ENCODE results near the gene ADGRG6.

DNA sequence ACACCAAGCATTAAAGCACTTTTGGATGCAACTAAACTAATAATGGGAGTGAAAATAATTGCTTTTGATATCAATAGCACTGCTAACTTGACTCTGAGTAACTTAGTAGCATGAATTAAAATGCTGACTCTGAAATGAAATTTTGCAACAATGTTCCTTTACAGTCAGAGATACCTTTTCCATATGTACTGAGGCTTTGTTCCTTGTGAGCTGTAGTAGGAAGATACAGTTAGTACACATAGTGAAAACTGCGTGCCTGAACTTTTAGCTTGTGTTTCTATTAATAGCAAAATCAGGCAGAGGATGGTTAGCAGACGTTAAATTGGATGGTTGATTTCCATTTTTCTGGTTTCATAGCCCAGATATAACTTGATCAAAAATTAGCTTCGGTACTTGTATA lies 18.6 kb downstream of the ADGRG6 start:
- TF ChIP-seq FOXM1 (IDR thresholded peaks at IDR 0.05; ENCODE audit: borderline replicate concordance) (no peak), SP1 (IDR thresholded peaks at IDR 0.05) (no peak), NFRKB (IDR thresholded peaks at IDR 0.05) (no peak), CTBP1 (IDR thresholded peaks at IDR 0.05; ENCODE audit: borderline replicate concordance) (no peak), BHLHE40 (IDR thresholded peaks at IDR 0.05; ENCODE audit: borderline replicate concordance) (no peak), SUZ12 (IDR thresholded peaks at IDR 0.05) (no peak), TARDBP (IDR thresholded peaks at IDR 0.05) (no peak), HDGF (IDR thresholded peaks at IDR 0.05; ENCODE audit: borderline replicate concordance) (no peak), ARNT (IDR thresholded peaks at IDR 0.05) (no peak), FOXK2 (IDR thresholded peaks at IDR 0.05) (no peak)
- TF ChIP-seq, protein P1, sequence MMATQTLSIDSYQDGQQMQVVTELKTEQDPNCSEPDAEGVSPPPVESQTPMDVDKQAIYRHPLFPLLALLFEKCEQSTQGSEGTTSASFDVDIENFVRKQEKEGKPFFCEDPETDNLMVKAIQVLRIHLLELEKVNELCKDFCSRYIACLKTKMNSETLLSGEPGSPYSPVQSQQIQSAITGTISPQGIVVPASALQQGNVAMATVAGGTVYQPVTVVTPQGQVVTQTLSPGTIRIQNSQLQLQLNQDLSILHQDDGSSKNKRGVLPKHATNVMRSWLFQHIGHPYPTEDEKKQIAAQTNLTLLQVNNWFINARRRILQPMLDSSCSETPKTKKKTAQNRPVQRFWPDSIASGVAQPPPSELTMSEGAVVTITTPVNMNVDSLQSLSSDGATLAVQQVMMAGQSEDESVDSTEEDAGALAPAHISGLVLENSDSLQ (IDR thresholded peaks at IDR 0.05) = no peak

All from HEK293T (cell line).